ENCODE measurements around the gene ADSS1.

DNA sequence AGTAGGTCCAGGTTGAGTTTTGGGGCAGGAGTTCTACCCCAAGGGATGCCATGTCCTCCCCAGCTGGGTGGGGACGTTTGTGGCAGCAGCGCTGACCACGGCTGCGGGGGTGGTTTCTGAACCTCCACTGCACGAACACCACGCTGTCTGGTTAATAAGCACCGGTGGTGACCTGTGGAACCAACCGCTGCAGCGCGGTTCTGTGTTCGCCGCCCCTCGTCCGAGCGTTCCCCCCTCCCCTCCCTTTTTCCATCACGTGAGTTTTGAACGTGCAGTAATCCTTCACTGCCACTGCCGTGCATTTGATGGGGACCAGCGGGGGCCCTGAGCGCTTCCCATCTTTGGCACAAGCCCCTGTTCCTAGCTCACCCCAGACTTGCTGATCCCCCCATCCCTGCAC, 6.4 kb upstream of the ADSS1 start:
- no peak for TF ChIP-seq POLR2AphosphoS5 (IDR thresholded peaks at IDR 0.05; ENCODE audit: low read depth, low read length)
- TF ChIP-seq SIN3A (IDR thresholded peaks at IDR 0.05; ENCODE audit: borderline replicate concordance, insufficient read depth, low read length): no peak
- no peak for TF ChIP-seq TAF1 (IDR thresholded peaks at IDR 0.05; ENCODE audit: borderline replicate concordance, insufficient read depth, low read length)
